Transverse colon (tissue), 3 donors: ENCODE measurements around the gene IGSF21.

ENCODE experiments used
- EP300 ChIP-seq: sonication (generic); formaldehyde crosslinking; IDR thresholded peaks from one replicate; pipeline ENCODE4 v1.6.1; 2017; ENCODE audit warnings: antibody characterized with exemption, low read depth
- TF ChIP-seq, protein P1 (sequence below), 5 experiments: fragments of 200-600 bp in 3 of 5; fragments of 450-650 bp in 2 of 5; sonication (generic) in 3 of 5; IDR thresholded peaks; 1 replicate in 2 of 5; 2 replicates in 3 of 5; pipeline ENCODE4 v1.5.1; 2016 to 2017; ENCODE audit warnings: antibody characterized with exemption in 5 of 5, inconsistent platforms in 3 of 5, mild to moderate bottlenecking in 2 of 5, moderate library complexity in 1 of 5

DNA sequence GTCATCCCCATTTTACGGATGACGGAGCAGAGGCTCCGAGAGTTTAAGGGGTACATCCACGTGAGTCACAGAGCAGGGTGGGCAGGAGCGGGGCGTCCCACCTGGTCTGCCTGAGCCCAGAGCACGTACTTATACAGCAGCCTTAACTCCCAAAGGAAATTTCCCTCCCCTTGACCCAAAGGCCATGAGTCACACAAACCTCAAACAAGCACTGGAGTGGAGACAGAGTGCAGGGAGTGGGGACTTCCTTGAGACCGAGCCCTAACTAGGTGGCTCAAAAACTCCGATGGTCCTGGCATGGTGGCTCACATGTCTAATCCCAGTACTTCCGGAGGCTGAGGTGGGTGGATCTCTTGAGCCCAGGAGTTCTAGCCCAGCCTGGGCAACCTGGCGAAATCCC, 231.6 kb downstream of the IGSF21 start:
- TF ChIP-seq, protein P1, sequence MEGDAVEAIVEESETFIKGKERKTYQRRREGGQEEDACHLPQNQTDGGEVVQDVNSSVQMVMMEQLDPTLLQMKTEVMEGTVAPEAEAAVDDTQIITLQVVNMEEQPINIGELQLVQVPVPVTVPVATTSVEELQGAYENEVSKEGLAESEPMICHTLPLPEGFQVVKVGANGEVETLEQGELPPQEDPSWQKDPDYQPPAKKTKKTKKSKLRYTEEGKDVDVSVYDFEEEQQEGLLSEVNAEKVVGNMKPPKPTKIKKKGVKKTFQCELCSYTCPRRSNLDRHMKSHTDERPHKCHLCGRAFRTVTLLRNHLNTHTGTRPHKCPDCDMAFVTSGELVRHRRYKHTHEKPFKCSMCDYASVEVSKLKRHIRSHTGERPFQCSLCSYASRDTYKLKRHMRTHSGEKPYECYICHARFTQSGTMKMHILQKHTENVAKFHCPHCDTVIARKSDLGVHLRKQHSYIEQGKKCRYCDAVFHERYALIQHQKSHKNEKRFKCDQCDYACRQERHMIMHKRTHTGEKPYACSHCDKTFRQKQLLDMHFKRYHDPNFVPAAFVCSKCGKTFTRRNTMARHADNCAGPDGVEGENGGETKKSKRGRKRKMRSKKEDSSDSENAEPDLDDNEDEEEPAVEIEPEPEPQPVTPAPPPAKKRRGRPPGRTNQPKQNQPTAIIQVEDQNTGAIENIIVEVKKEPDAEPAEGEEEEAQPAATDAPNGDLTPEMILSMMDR (IDR thresholded peaks at IDR 0.05) = no peak
- no peak for TF ChIP-seq EP300
